CD4-positive, alpha-beta T cell (primary cell): ENCODE data around the gene HERC3. TPM values are rescaled to one million over a fixed set of nuclear protein-coding genes. Genes with fewer than 3 reads are reported as not detected.

Source experiments
- ATAC-seq: fragments of 200-7000 bp; cut with Tn5 transposase; one replicate; pipeline ENCODE4 v1.10.0; 2022; ENCODE audit warnings: mild to moderate bottlenecking; ENCODE audit not compliant: poor library complexity
- CTCF ChIA-PET: fragments of 350-600 bp; sonication (Branson Sonifier 250); formaldehyde crosslinking; loops from one replicate; lab custom pipeline; 2021; ENCODE audit warnings: antibody characterized with exemption, inconsistent platforms; lab: Charles Lee
- POLR2A ChIA-PET: fragments of 350-600 bp; sonication (Branson Sonifier 250); formaldehyde crosslinking; loops from one replicate; lab custom pipeline; 2021; ENCODE audit warnings: antibody characterized with exemption, inconsistent platforms; lab: Charles Lee
- DNase-seq, 14 experiments: peaks; one replicate each; pipeline ENCODE4 v3.0.0-alpha.2; 2013 to 2020; ENCODE audit warnings: mixed read lengths in 2 of 14
- H3K27ac ChIP-seq, 2 donors: one replicate each; pipeline versions ENCODE4 v1.5.1 to v1.7.0; 2013; ENCODE audit warnings: low read length in 2 of 2, low read depth in 1 of 2, mild to moderate bottlenecking in 1 of 2
- H3K27me3 ChIP-seq, 2 experiments: 1 replicate in 1 of 2; 2 replicates in 1 of 2; pipeline versions ENCODE4 v1.6.1 to v1.7.0; 2013; ENCODE audit warnings: low read length in 2 of 2, control low read depth in 1 of 2, mild to moderate bottlenecking in 1 of 2, moderate library complexity in 1 of 2; ENCODE audit not compliant: insufficient read depth in 2 of 2, control insufficient read depth in 1 of 2
- H3K36me3 ChIP-seq: one replicate; pipeline ENCODE4 v1.6.1; 2013; ENCODE audit warnings: low read length, control low read depth; ENCODE audit not compliant: insufficient read depth
- H3K4me1 ChIP-seq: one replicate; pipeline ENCODE4 v1.6.1; 2013; ENCODE audit warnings: low read length, control low read depth; ENCODE audit not compliant: insufficient read depth
- H3K4me3 ChIP-seq: one replicate; pipeline ENCODE4 v1.5.1; 2013; ENCODE audit warnings: mild to moderate bottlenecking, low read length, moderate library complexity
- H3K9me3 ChIP-seq, 2 experiments: 1 replicate in 1 of 2; 2 replicates in 1 of 2; pipeline versions ENCODE4 v1.6.1 to v1.7.0; 2013; ENCODE audit warnings: low read length in 2 of 2, mild to moderate bottlenecking in 2 of 2, control low read depth in 1 of 2, moderate library complexity in 1 of 2; ENCODE audit not compliant: control insufficient read depth in 1 of 2, insufficient read depth in 1 of 2
- H3K27ac Mint-ChIP-seq: one replicate; pipeline ENCODE4 v1.8.0; 2020; ENCODE audit warnings: mixed read lengths
- H3K27me3 Mint-ChIP-seq: one replicate; pipeline ENCODE4 v1.8.0; 2021; ENCODE audit warnings: mixed read lengths
- H3K36me3 Mint-ChIP-seq: one replicate; pipeline ENCODE4 v1.8.0; 2021; ENCODE audit warnings: low read depth, mixed read lengths
- H3K4me1 Mint-ChIP-seq: one replicate; pipeline ENCODE4 v1.8.0; 2021; ENCODE audit warnings: low read depth, mixed read lengths
- H3K4me3 Mint-ChIP-seq: one replicate; pipeline ENCODE4 v1.8.0; 2020; ENCODE audit warnings: mild to moderate bottlenecking, mixed read lengths
- H3K9me3 Mint-ChIP-seq: one replicate; pipeline ENCODE4 v1.8.0; 2020; ENCODE audit warnings: mixed read lengths
- intact Hi-C, 2 experiments: fragments of 100-400 bp; cut with DNase I in 1 of 2; cut with micrococcal nuclease in 1 of 2; formaldehyde crosslinking; loops; one replicate each; pipeline versions ENCODE4 v1.15.1 to v1.9.0; 2023 to 2025; cut with DNase I, micrococcal nuclease
- total RNA-seq, 174 experiments: library from RNA in 2 of 174; stranded (reverse) in 2 of 174; gene quantifications; one replicate each; pipeline ENCODE4 v1.2.3 and lab custom pipeline; 2021 to 2026
- TF ChIP-seq, protein P1 (sequence below): fragments of 200-600 bp; IDR thresholded peaks from one replicate; pipeline ENCODE4 v1.8.0; 2022; ENCODE audit warnings: antibody characterized with exemption, mild to moderate bottlenecking

HERC3 gene
- total RNA-seq, 2 experiments from 2014 or later, result 63.1 to 66.4 TPM

DNA sequence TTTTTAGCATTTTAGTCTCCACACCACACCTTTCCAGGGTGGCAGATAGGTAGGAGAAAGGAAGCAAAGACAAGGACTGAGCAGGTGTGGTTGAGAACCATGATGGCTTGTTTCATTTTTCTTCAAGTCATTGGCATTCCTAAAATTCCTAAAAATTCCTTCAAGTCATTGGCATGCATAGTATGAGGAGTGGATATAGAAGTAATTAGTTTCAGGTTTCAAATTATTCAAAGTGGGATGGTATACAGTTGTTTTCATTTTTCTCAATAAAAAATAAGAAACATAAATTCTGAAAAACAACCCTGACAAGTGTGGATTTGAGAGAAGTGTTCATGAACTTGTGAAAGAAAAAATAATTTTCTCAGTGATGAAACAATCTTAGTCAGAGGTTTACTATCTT is 22.3 kb upstream of the HERC3 start:
- DNase-seq (no peak), ATAC-seq (no peak)
- Histone ChIP-seq H3K4me1 (no peaks in the 10 kb centered on the region), H3K4me3 (no peak overlapping the region), H3K27ac (no peak overlapping the region), H3K36me3 (no peaks in the 10 kb centered on the region), H3K9me3 (no peaks in the 10 kb centered on the region), H3K27me3 (peaks cover 0 to 3% of the 10 kb centered on the region in 2 experiments)
- no peaks in the 10 kb centered on the region for H3K4me1 Mint-ChIP-seq
- H3K9me3 Mint-ChIP-seq, result no peaks in the 10 kb centered on the region
- intact Hi-C loops, result no loop called here
- H3K27ac Mint-ChIP-seq, result no peak overlapping the region
- H3K36me3 Mint-ChIP-seq, result no peaks in the 10 kb centered on the region
- POLR2A ChIA-PET, result no interaction called here
- TF ChIP-seq, protein P1, sequence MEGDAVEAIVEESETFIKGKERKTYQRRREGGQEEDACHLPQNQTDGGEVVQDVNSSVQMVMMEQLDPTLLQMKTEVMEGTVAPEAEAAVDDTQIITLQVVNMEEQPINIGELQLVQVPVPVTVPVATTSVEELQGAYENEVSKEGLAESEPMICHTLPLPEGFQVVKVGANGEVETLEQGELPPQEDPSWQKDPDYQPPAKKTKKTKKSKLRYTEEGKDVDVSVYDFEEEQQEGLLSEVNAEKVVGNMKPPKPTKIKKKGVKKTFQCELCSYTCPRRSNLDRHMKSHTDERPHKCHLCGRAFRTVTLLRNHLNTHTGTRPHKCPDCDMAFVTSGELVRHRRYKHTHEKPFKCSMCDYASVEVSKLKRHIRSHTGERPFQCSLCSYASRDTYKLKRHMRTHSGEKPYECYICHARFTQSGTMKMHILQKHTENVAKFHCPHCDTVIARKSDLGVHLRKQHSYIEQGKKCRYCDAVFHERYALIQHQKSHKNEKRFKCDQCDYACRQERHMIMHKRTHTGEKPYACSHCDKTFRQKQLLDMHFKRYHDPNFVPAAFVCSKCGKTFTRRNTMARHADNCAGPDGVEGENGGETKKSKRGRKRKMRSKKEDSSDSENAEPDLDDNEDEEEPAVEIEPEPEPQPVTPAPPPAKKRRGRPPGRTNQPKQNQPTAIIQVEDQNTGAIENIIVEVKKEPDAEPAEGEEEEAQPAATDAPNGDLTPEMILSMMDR, result no peak
- H3K27me3 Mint-ChIP-seq, result peaks cover 14% of the 10 kb centered on the region
- H3K4me3 Mint-ChIP-seq, result no peak overlapping the region
- CTCF ChIA-PET, result no interaction called here

DNA sequence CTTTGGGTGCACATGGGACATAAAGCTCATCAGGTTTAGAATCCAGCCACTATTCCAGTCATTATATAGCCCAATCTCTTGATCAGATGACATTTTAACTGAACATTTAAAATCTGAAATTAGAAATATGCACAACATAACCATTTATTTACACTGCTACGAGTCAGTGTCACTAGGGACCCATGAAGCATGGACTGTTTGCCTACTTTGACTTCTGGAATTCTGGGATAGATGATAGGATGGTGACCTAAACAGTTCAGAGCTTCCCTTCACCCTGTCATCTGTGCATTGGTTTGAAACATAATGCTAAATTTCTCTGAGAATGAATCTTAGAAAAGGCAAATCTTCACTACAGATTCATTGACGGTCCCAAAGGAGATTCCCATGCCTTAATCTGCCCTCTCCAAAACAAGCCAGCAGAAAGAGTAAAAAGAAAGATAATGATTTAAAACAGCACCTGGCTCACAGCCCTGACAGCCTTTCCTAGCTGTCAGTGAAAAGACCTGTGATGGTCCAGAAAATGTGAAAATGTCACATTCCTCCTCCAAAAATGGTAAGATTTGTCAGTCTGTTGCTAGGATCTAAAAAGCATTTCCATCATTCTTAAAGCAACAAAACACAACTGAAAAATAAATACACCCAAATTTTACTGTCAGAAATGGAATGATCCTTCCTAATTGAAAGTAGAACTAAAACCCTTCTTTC is 18.9 kb upstream of the HERC3 start:
- no peak overlapping the region for H3K27ac Mint-ChIP-seq
- no peaks in the 10 kb centered on the region for H3K9me3 Mint-ChIP-seq
- POLR2A ChIA-PET, result no interaction called here
- no peaks in the 10 kb centered on the region for H3K36me3 Mint-ChIP-seq
- H3K27ac ChIP-seq, result no peak overlapping the region
- intact Hi-C loops, result no loop called here
- no peaks in the 10 kb centered on the region for H3K9me3 ChIP-seq
- no peaks in the 10 kb centered on the region for H3K4me1 Mint-ChIP-seq
- H3K27me3 ChIP-seq, result peaks cover 0 to under 1% of the 10 kb centered on the region in 2 experiments
- H3K4me3 ChIP-seq, result no peak overlapping the region
- DNase-seq (no peak), ATAC-seq (no peak)
- H3K27me3 Mint-ChIP-seq, result peaks cover 11% of the 10 kb centered on the region
- H3K36me3 ChIP-seq, result no peaks in the 10 kb centered on the region
- no peaks in the 10 kb centered on the region for H3K4me1 ChIP-seq
- no peak overlapping the region for H3K4me3 Mint-ChIP-seq
- CTCF ChIA-PET, result no interaction called here
- TF ChIP-seq, protein P1, result no peak

DNA sequence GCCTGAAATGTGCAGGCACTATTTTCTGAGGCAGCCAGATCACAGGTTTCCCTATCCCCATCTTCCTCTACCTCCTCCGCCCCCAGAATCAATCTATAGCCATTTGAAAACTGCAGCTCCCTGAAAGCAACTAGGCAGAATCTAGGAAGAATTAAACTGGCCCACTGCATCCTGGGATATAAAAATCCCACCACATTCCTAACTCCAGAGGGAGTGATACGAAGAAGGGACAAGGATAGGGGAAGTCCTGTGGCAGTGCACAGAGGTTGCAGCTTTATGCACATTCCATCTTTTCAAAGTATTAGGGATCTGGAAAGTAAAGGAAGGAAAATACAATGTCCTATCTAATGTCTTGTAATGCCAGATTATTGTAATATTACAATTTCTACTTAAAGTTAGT is 18.3 kb upstream of the HERC3 start:
- H3K9me3 ChIP-seq, result no peaks in the 10 kb centered on the region
- H3K36me3 Mint-ChIP-seq, result no peaks in the 10 kb centered on the region
- no peaks in the 10 kb centered on the region for H3K9me3 Mint-ChIP-seq
- no peaks in the 10 kb centered on the region for H3K27me3 ChIP-seq
- ChIA-PET CTCF (interaction anchor here (2.0 kb wide), 1 partner anchor 34 kb away, joined by 5 read pairs; no protein-coding TSS in a partner anchor), POLR2A (no interaction called here)
- DNase-seq, result no peak
- intact Hi-C loops, result no loop called here
- H3K4me3 ChIP-seq, result no peak overlapping the region
- H3K4me1 Mint-ChIP-seq, result no peaks in the 10 kb centered on the region
- ATAC-seq, result no peak
- no peak overlapping the region for H3K4me3 Mint-ChIP-seq
- TF ChIP-seq, protein P1, result no peak
- no peak overlapping the region for H3K27ac ChIP-seq
- H3K36me3 ChIP-seq, result no peaks in the 10 kb centered on the region
- H3K27me3 Mint-ChIP-seq, result peaks cover 10% of the 10 kb centered on the region
- H3K4me1 ChIP-seq, result no peaks in the 10 kb centered on the region
- no peak overlapping the region for H3K27ac Mint-ChIP-seq
